Fibroblast of skin of abdomen (primary cell): Measurements from ENCODE around the gene UBE3A.
"Not testable (repeated sequence)": the region's sequence is repeated elsewhere in the genome, so short reads cannot be mapped to it uniquely, and the experiment has no call there.

Experiments
- DNase-seq: peaks from one replicate; pipeline ENCODE4 v3.0.0-alpha.2; 2013

Gene UBE3A

GRCh38 chr15:25437777-25438600, 835 bp downstream of the UBE3A start:
- DNase-seq, result peak; percentile 47

- no peak for DNase-seq
These were observed 2.1 kb downstream of the UBE3A start for GRCh38 chr15:25436707-25437106.

- DNase-seq, result no peak
These were observed 3.2 kb downstream of the UBE3A start for GRCh38 chr15:25435474-25436243.

GRCh38 chr15:25433118-25433865, 5.5 kb downstream of the UBE3A start:
- peak; percentile 14 for DNase-seq

- DNase-seq, result peak; percentile 3
These were observed 6.8 kb downstream of the UBE3A start for GRCh38 chr15:25431836-25432561.

- DNase-seq, result no peak
These were observed 11.0 kb downstream of the UBE3A start for GRCh38 chr15:25427861-25428260.

- DNase-seq, result no peak
These were observed 11.8 kb downstream of the UBE3A start for GRCh38 chr15:25426896-25427610.

- DNase-seq, result no peak
These were observed 14.8 kb downstream of the UBE3A start for GRCh38 chr15:25424073-25424472.

GRCh38 chr15:25422021-25422420, 16.8 kb downstream of the UBE3A start:
- no peak for DNase-seq

- no peak for DNase-seq
These were observed 20.6 kb downstream of the UBE3A start for GRCh38 chr15:25418202-25418601.

- DNase-seq, result no peak
These were observed 21.2 kb downstream of the UBE3A start for GRCh38 chr15:25417604-25418003.

GRCh38 chr15:25416693-25417092, 22.1 kb downstream of the UBE3A start:
- DNase-seq, result no peak

- DNase-seq, result no peak
These were observed 23.1 kb downstream of the UBE3A start for GRCh38 chr15:25415707-25416106.

GRCh38 chr15:25415217-25415616, 23.6 kb downstream of the UBE3A start:
- DNase-seq, result no peak

- DNase-seq, result peak; percentile 24
These were observed 28.2 kb downstream of the UBE3A start for GRCh38 chr15:25410649-25411048.

- not testable (repeated sequence) for DNase-seq
These were observed 29.1 kb downstream of the UBE3A start for GRCh38 chr15:25409731-25410130.

- no peak for DNase-seq
These were observed 29.9 kb downstream of the UBE3A start for GRCh38 chr15:25408929-25409328.

- no peak for DNase-seq
These were observed 30.4 kb downstream of the UBE3A start for GRCh38 chr15:25408428-25408827.

- DNase-seq, result no peak
These were observed 30.9 kb downstream of the UBE3A start for GRCh38 chr15:25407950-25408349.

- no peak for DNase-seq
These were observed 32.0 kb downstream of the UBE3A start for GRCh38 chr15:25406846-25407245.

GRCh38 chr15:25406261-25406660, 32.6 kb downstream of the UBE3A start:
- DNase-seq, result no peak

GRCh38 chr15:25403771-25404170, 35.1 kb downstream of the UBE3A start:
- no peak for DNase-seq
